HepG2 (cell line): ENCODE data around the gene TIMM13. TPM values are rescaled to one million over a fixed set of nuclear protein-coding genes. Genes with fewer than 3 reads are reported as not detected.
A peak's percentile ranks its signal among the peaks of the same experiment; 100 is the strongest.

Source experiments
- ATAC-seq: fragments of 200-7000 bp; cut with Tn5 transposase; 3 replicates; pipeline ENCODE4 v1.9.1; 2020; ENCODE audit warnings: mild to moderate bottlenecking, moderate library complexity
- BruUV-seq: library from RNA; stranded (reverse); fragments of 400-500 nt; replicated peaks from 2 replicates; lab custom pipeline; 2021; lab: Mats Ljungman, UMichigan
- CTCF ChIA-PET: fragments of 300-600 bp; formaldehyde crosslinking; extraction: SDS; loops from one replicate; lab custom pipeline; 2021; ENCODE audit warnings: low total read pairs, inconsistent platforms, low intra/inter-chr PET ratio; lab: Yijun Ruan, JAX
- POLR2A ChIA-PET: fragments of 350-600 bp; sonication (Branson Sonifier 250); formaldehyde crosslinking; loops from one replicate; lab custom pipeline; 2020; ENCODE audit warnings: antibody characterized with exemption, inconsistent platforms; lab: Yijun Ruan, JAX
- DNase-seq: peaks from one replicate; pipeline ENCODE4 v3.0.0-alpha.2; 2015; ENCODE audit warnings: low spot score
- FAIRE-seq: peaks from 3 replicates; lab custom pipeline; 2011; peaks lifted over from hg19 to GRCh38; lab: Jason Lieb, UNC
- H2AFZ ChIP-seq: one replicate; pipeline ENCODE4 v1.6.1; 2011; ENCODE audit warnings: low read length, inconsistent platforms
- H3K27ac ChIP-seq: fragments of 300-600 bp; 3 replicates; pipeline ENCODE4 v1.8.0; 2011; ENCODE audit warnings: mixed run types, mild to moderate bottlenecking, mixed read lengths, low read length, inconsistent platforms; ENCODE audit not compliant: insufficient read depth; ENCODE audit errors: extremely low read length
- H3K27me3 ChIP-seq, 2 experiments: fragments of 200-600 bp in 1 of 2; 2 replicates in 1 of 2; 3 replicates in 1 of 2; pipeline versions ENCODE4 v1.6.0 to v1.8.0; 2011; ENCODE audit warnings: low read length in 2 of 2, mild to moderate bottlenecking in 2 of 2, moderate library complexity in 2 of 2, inconsistent platforms in 1 of 2; ENCODE audit not compliant: insufficient read depth in 2 of 2, control insufficient read depth in 1 of 2
- H3K36me3 ChIP-seq, 2 experiments: fragments of 200-600 bp in 1 of 2; replicated peaks in 1 of 2; 2 replicates in 1 of 2; 3 replicates in 1 of 2; pipeline versions ENCODE4 v1.5.1 to v1.8.0; 2011; ENCODE audit warnings: low read length in 2 of 2, inconsistent platforms in 1 of 2; ENCODE audit not compliant: insufficient read depth in 2 of 2, control insufficient read depth in 1 of 2
- H3K4me1 ChIP-seq: 2 replicates; pipeline ENCODE4 v1.5.1; 2012; ENCODE audit warnings: low read length, inconsistent platforms; ENCODE audit not compliant: insufficient read depth
- H3K4me2 ChIP-seq: 2 replicates; pipeline ENCODE4 v1.6.0; 2011; ENCODE audit warnings: low read depth, low read length, inconsistent platforms
- H3K4me3 ChIP-seq, 3 experiments: fragments of 200-600 bp in 1 of 3; sonication (generic), shearing (Covaris generic) in 1 of 3; replicated peaks in 1 of 3; 2 replicates each; pipeline ENCODE4 v1.5.1; 2011 to 2016; ENCODE audit warnings: low read length in 3 of 3, inconsistent platforms in 2 of 3, low read depth in 2 of 3, mild to moderate bottlenecking in 2 of 3, control low read depth in 1 of 3, mixed read lengths in 1 of 3; ENCODE audit not compliant: insufficient read depth in 1 of 3
- H3K79me2 ChIP-seq: one replicate; pipeline ENCODE4 v1.6.1; 2011; ENCODE audit warnings: low read length, inconsistent platforms; ENCODE audit not compliant: insufficient read depth
- H3K9ac ChIP-seq: 2 replicates; pipeline ENCODE4 v1.6.0; 2011; ENCODE audit warnings: mild to moderate bottlenecking, low read depth, low read length, inconsistent platforms; ENCODE audit not compliant: insufficient read depth
- H3K9me3 ChIP-seq: 2 replicates; pipeline ENCODE4 v1.5.1; 2012; ENCODE audit warnings: mild to moderate bottlenecking, low read length
- H4K20me1 ChIP-seq: 2 replicates; pipeline ENCODE4 v1.6.0; 2011; ENCODE audit warnings: inconsistent platforms, mild to moderate bottlenecking, low read length, moderate library complexity; ENCODE audit not compliant: insufficient read depth
- POLR2AphosphoS2 ChIP-seq: IDR thresholded peaks from 2 replicates; pipeline ENCODE4 v1.6.1; 2011; ENCODE audit warnings: low read depth, low read length, improper control_type of control experiment
- ZMYM3 ChIP-seq: sonication (generic); formaldehyde crosslinking; IDR thresholded peaks from 2 replicates; pipeline ENCODE4 v1.5.1; 2020; ENCODE audit warnings: mild to moderate bottlenecking, missing genetic modification reagents
- WGBS: methylation state at CpG from one replicate; pipeline ENCODE4 v1.1.6; 2017; ENCODE audit warnings: low lambda C conversion rate; 5-methylcytosine and 5-hydroxymethylcytosine counted together
- in situ Hi-C: cut with HindIII; loops from 2 replicates; pipeline ENCODE4 v1.10.0; 2017; ENCODE audit warnings: low pct_unique_long_range_greater_than_20kb; ENCODE audit not compliant: extremely low pct_ligation_motif_present
- intact Hi-C: fragments of 100-400 bp; cut with micrococcal nuclease; formaldehyde crosslinking; loops from one replicate; pipeline ENCODE4 v1.10.0; 2022; ENCODE audit not compliant: unreplicated experiment
- polyA plus RNA-seq, 8 experiments: library from polyadenylated mRNA; depleted of rRNA in 3 of 8; stranded (reverse) in 7 of 8; unstranded in 1 of 8; fragments of >200 nt; fragmentation: Illumina TruSeq in 4 of 8; extraction: Trizol in 4 of 8; gene quantifications; 2 replicates each; pipeline versions ENCODE4 v1.2.1 to v1.2.3, GENCODE V29; 2011 to 2016; ENCODE audit warnings: low read depth in 4 of 8, missing spikeins in 1 of 8, mixed read lengths in 1 of 8; ENCODE audit not compliant: insufficient read depth in 1 of 8
- total RNA-seq, 5 experiments: library from RNA; depleted of rRNA; stranded (reverse); fragments of >200 nt; fragmentation: Illumina TruSeq; extraction: Trizol; gene quantifications; 2 replicates each; pipeline ENCODE4 v1.2.3, GENCODE V29; 2016; ENCODE audit warnings: low read depth in 1 of 5
- TF ChIP-seq, protein P1 (sequence below): sonication (generic); formaldehyde crosslinking; IDR thresholded peaks from 2 replicates; pipeline ENCODE4; 2020; ENCODE audit warnings: missing genetic modification reagents, mild to moderate bottlenecking, borderline replicate concordance
- TF ChIP-seq, protein P2 (sequence below): IDR thresholded peaks from 2 replicates; pipeline ENCODE4 v1.6.1; 2016; ENCODE audit warnings: missing biosample characterization, missing genetic modification reagents, low read depth

TIMM13 gene
- total and polyA plus RNA-seq, 2 of the 13 experiments (the other 11 are each of a cell fraction or from before 2014, with no cell fraction given): 48.4 to 108 TPM

GRCh38 chr19:2413159-2413558, 14.2 kb downstream of the TIMM13 start:
- H3K9ac ChIP-seq: no peak overlapping the region
- ChIA-PET POLR2A (interaction anchor here (9.0 kb wide), 1 partner anchor 19 kb away, joined by 92 read pairs; no protein-coding TSS in a partner anchor), CTCF (no interaction called here)
- no peaks in the 10 kb centered on the region for H3K36me3 ChIP-seq
- intact Hi-C loops (no loop called here), in situ Hi-C loops (no loop called here)
- H3K27ac ChIP-seq: no peak overlapping the region
- H3K4me1 ChIP-seq: peaks cover 26% of the 10 kb centered on the region
- H3K4me2 ChIP-seq: no peak overlapping the region
- no peaks in the 10 kb centered on the region for H3K9me3 ChIP-seq
- BruUV-seq: no TSS peak
- H2AFZ ChIP-seq: no peak overlapping the region
- TF ChIP-seq ZMYM3 (CRISPR knock-in tag): peak; percentile 51; the same call in 1 of the 2 replicates
- TF ChIP-seq, protein P1, sequence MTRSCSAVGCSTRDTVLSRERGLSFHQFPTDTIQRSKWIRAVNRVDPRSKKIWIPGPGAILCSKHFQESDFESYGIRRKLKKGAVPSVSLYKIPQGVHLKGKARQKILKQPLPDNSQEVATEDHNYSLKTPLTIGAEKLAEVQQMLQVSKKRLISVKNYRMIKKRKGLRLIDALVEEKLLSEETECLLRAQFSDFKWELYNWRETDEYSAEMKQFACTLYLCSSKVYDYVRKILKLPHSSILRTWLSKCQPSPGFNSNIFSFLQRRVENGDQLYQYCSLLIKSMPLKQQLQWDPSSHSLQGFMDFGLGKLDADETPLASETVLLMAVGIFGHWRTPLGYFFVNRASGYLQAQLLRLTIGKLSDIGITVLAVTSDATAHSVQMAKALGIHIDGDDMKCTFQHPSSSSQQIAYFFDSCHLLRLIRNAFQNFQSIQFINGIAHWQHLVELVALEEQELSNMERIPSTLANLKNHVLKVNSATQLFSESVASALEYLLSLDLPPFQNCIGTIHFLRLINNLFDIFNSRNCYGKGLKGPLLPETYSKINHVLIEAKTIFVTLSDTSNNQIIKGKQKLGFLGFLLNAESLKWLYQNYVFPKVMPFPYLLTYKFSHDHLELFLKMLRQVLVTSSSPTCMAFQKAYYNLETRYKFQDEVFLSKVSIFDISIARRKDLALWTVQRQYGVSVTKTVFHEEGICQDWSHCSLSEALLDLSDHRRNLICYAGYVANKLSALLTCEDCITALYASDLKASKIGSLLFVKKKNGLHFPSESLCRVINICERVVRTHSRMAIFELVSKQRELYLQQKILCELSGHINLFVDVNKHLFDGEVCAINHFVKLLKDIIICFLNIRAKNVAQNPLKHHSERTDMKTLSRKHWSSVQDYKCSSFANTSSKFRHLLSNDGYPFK (CRISPR knock-in tag): no peak
- no peaks in the 10 kb centered on the region for H3K27me3 ChIP-seq
- no peak for ATAC-seq
- no peaks in the 10 kb centered on the region for H4K20me1 ChIP-seq
- DNase-seq: no peak
- H3K79me2 ChIP-seq: no peaks in the 10 kb centered on the region
- no peak overlapping the region for H3K4me3 ChIP-seq
- WGBS: 82% methylated on average over 7 of the region's 7 CpGs
- FAIRE-seq: no peak

GRCh38 chr19:2412449-2412848, 14.9 kb downstream of the TIMM13 start:
- no peaks in the 10 kb centered on the region for H3K36me3 ChIP-seq
- in situ Hi-C loops (no loop called here), intact Hi-C loops (no loop called here)
- no peaks in the 10 kb centered on the region for H3K27me3 ChIP-seq
- H3K27ac ChIP-seq: no peak overlapping the region
- H3K4me2 ChIP-seq: no peak overlapping the region
- TF ChIP-seq POLR2AphosphoS2: peak; percentile 21; the same call in 1 of the 2 replicates
- TF ChIP-seq, protein P2, sequence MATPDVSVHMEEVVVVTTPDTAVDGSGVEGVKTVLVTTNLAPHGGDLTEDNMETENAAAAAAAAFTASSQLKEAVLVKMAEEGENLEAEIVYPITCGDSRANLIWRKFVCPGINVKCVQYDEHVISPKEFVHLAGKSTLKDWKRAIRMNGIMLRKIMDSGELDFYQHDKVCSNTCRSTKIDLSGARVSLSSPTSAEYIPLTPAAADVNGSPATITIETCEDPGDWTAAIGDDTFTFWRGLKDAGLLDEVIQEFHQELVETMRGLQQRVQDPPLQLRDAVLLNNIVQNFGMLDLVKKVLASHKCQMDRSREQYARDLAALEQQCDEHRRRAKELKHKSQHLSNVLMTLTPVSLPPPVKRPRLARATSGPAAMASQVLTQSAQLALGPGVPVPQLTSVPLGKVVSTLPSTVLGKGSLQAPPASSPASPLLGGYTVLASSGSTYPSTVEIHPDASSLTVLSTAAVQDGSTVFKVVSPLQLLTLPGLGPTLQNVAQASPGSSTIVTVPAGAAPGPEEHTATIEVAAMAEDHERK (CRISPR knock-in tag): no peak
- no TSS peak for BruUV-seq
- ChIA-PET CTCF (no interaction called here), POLR2A (interaction anchor here (9.0 kb wide), 1 partner anchor 18 kb away, joined by 92 read pairs; no protein-coding TSS in a partner anchor)
- H3K79me2 ChIP-seq: no peaks in the 10 kb centered on the region
- H3K4me1 ChIP-seq: peaks cover 21% of the 10 kb centered on the region
- H3K9me3 ChIP-seq: no peaks in the 10 kb centered on the region
- FAIRE-seq: no peak
- 78% methylated on average over 2 of the region's 2 CpGs for WGBS
- H3K9ac ChIP-seq: no peak overlapping the region
- no peak overlapping the region for H2AFZ ChIP-seq
- ATAC-seq: no peak
- no peak for DNase-seq
- H4K20me1 ChIP-seq: no peaks in the 10 kb centered on the region
- H3K4me3 ChIP-seq: no peak overlapping the region
